Hepatocyte (in vitro differentiated cells): ENCODE data around the gene SNX11.

Experiments used
- EZH2phosphoT487 ChIP-seq: fragments of 200-600 bp; sonication (generic); IDR thresholded peaks from one replicate; pipeline ENCODE4 v1.6.1; 2018; ENCODE audit warnings: antibody characterized with exemption, mild to moderate bottlenecking, low read depth, moderate library complexity; ENCODE audit not compliant: unreplicated experiment, severe bottlenecking
- TF ChIP-seq, protein P1 (sequence below): fragments of 200-600 bp; sonication (generic); IDR thresholded peaks from 2 replicates; pipeline ENCODE4 v1.5.1; 2016; ENCODE audit warnings: antibody characterized with exemption, mild to moderate bottlenecking; ENCODE audit not compliant: poor library complexity

DNA sequence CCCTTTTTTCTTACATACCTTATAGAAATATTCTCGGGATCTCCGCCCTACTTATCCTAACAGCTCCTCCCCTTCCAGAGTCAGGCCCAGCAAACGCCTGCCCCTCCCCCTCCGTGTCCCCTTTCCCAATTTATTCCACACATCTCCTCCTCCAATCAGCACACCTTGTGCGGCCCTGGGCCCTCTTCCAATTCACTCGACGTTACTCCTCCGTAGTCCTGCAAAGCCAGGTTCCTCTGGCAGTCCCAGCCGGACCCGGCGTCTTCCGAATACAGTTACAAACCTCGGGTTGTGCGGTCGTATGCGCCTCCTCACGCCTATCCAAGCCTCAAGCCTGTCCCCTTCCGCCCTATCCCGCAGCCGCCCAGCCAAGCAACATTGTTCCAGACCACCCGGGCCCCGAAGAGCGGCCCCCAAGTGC is 7.0 kb upstream of the SNX11 start:
- TF ChIP-seq, protein P1, sequence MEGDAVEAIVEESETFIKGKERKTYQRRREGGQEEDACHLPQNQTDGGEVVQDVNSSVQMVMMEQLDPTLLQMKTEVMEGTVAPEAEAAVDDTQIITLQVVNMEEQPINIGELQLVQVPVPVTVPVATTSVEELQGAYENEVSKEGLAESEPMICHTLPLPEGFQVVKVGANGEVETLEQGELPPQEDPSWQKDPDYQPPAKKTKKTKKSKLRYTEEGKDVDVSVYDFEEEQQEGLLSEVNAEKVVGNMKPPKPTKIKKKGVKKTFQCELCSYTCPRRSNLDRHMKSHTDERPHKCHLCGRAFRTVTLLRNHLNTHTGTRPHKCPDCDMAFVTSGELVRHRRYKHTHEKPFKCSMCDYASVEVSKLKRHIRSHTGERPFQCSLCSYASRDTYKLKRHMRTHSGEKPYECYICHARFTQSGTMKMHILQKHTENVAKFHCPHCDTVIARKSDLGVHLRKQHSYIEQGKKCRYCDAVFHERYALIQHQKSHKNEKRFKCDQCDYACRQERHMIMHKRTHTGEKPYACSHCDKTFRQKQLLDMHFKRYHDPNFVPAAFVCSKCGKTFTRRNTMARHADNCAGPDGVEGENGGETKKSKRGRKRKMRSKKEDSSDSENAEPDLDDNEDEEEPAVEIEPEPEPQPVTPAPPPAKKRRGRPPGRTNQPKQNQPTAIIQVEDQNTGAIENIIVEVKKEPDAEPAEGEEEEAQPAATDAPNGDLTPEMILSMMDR, result no peak
- no peak for TF ChIP-seq EZH2phosphoT487
